Suppressor macrophage treated with lipopolysaccharide for 1 hour (primary cell): Measurements from ENCODE around the gene MYCBP2.

Experiments
- DNase-seq, 3 donors: peaks; one replicate each; pipeline ENCODE4 v3.0.0-alpha.2; 2020 to 2022

Gene MYCBP2

DNA sequence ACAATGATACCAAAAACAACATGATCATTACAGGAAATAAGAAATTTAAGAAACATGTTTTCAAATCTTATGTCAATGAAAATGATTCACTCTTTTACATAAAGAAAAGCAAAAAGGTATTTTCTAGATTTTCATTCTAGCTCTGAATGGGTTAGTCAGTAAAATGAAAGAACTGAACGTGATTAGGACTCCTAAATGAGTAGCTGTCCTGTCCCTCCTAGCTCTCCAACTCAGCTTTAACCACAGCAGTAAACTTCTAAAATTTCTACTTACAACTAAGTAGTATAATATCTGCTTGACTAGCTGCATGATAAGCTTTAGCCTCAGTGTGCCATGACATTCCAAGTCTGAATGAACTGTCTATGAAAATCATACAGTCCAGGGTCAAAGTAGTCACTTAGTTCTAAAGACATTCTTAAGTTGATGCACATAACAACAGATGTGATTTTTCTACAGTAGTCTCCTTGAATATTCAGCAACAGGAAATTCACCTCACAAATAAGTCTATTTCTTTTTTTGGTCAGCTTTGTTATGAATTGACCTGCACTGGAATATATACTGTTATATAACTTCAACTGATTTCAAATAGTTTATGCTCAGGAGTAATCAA lies 136.4 kb downstream of the MYCBP2 start:
- no peak for DNase-seq

DNA sequence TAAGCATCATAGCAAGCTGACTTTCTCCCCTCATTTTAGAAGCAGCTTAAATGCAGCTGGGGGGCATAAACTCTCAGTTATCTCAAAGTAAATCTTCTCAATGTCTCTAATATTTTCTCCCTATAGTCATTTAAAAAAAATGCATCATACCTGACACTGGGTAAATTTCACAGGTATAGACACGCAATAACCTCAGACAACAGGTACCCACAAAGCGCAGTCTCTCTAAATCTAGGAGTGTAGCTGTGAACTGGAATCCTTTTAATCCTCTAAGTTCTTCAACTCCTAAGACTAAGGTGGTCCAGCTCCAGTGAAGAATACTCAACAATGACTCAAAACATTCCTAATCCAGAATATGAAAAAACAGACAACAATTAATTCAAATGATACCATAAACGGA lies 141.2 kb downstream of the MYCBP2 start:
- DNase-seq = no peak

DNA sequence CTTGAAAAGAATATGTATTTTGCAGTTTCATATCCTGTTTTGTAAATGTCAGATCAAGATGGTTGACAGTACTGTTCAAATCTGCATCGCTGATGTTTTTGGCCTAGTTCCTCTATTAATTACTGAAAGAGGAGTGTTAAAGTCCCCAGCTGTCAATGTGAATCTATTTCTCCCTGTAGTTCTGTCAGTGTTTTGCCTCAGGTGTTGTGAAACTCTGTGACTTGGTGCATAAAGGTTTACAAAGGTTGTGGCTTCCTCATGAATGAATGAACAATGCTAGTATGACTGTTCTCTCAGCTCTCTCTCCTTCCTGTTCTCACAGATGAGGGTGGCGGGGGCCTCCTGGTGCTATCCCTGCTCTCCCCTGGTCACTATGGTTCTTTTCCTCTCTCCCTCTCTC lies 142.4 kb downstream of the MYCBP2 start:
- peak; percentile 15 to 46 (median 43) for DNase-seq

DNA sequence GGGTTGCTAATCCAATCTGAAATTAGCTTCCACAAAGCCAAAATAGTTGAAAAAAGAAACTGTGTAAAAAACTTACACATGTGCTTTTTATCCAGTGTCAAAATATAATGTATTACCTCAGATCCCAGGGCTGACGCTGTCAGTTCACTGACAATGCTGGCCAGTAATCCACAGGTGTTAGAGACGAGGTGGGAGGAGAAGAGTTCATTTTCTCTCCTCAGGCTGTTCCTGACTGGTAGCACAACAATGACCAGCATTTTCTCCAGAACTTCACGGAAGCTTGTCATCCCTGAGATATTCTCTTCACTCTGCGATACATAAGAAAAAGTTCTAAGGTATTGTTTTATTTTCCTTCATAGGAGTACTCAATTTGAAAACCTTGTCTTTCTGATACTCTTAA lies 146.9 kb downstream of the MYCBP2 start:
- DNase-seq = no peak

DNA sequence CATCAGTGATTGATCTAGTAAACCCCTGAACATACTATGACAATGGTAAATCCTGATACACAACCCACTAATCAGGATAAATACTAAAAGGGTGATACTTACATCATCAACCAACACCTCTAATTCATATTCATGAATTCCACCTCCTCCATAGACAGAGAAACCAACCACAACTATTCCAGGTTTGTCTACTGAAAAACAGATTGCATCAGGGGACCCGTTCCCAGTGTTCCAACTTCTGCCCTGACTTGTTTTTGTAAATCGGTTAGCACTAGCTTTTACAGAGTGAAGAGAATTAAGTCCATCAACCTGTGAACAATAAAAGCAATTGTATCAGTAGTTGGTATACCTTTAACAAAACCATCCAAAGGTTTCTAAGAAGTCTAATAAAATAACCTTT lies 149.2 kb downstream of the MYCBP2 start:
- DNase-seq = no peak

DNA sequence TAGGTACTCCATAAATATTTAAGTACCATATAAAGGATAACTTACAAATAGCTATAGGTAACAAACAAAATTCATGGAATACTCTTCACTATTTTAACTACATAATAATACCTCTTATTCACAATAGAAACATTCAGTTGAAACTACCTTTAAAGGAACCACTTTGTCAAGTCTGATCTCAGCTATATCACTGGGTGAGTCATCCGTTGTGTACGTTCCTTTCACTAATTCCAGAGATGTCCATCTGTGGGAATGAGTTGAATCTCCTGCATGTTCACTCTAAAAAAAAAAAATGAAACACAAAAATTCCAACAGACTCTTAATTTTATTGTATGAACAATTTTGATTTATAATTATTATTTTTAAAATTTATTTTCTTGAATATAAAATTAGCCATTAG lies 150.5 kb downstream of the MYCBP2 start:
- DNase-seq = peak in 1 of 3 donors; percentile 1

DNA sequence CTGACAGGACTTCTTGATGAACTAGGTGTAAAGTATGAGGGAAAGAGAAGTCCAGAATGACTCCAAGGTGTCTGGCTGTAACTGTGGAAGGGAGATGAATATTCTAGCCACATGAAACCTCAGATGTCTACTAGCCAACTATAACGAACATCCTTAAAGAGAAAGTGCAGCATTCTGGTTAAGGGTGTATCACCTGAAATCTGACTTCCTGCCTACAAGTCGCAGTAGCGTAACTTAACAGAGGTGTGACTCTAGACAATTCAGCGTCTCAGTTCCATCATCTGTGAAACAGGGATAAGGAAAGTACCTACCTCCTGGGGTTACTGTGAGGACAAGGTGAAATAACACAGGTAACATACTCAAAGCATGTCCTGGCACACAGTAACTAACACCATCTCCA lies 154.2 kb downstream of the MYCBP2 start:
- DNase-seq = no peak

DNA sequence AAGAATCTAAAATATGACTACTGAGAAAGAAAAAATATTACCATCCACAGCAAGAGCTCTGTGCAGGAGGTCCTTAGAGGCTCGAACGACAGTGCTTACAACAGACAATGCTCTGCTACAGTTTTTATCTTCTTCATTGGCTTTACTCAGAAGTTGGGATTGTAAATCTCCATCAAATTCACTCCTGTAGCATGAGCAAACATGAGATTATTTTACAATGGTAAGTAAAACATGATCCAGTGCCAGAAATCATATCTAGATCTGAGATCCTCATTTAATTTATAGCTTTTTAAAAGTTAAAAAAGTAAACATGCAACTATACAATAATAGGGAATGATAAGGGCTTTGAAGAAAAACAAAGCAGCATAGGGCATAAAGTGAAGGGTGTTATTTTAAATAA lies 155.4 kb downstream of the MYCBP2 start:
- DNase-seq = no peak

DNA sequence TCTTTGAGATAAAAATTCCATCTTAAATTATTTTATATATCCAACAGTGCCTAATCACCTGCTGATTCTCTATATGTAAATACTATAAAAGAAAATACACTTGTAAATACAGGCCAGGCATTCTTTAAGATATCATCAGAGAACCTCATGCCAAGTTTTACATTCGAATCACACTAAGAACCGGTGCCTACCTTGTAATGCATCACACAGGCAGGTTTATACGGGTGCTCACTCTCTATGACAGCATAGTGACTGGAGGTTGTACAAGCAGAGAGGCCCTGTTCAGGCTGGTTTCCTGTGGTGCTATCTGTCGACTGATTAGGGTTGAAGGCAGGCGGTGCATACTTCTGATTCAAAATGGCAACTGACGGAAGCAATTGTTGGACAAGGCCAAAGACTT lies 158.7 kb downstream of the MYCBP2 start:
- DNase-seq = no peak

DNA sequence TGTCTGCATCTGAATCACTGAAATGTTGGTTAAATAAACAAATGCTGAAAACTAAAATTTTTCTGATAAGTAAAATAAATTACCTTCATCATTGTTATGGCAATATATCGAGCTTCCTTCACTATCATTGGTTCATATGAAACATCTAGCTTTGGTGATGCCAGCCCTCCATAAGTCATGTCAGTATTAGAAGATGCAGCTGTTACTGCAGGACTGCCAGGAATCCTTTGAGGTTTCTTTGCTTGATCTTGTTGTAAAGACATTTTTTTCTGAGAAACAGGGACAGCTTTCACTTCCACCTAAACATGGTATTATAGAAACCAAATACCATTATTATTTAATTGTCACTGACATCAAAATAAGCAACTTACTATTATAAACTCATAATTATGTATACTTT lies 176.2 kb downstream of the MYCBP2 start:
- no peak for DNase-seq

DNA sequence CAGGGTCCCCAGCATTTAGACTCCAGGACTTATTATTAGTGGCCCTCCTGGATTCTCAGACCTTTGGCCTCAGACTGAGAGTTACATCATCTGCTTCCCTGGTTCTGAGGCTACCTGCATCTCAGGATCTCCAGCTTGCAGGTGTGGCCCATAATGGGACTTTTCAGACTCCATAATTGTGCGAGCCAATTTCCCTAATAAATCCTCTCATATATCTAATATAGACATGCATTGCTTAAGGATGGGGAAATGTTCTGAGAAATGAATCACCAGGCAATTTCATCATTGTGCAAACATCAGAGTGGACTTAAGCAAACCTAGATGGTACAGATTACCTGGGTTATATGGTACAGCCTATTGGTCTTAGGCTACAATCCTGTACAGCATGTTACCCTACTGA lies 183.5 kb downstream of the MYCBP2 start:
- DNase-seq = peak in 1 of 3 donors; percentile 12

DNA sequence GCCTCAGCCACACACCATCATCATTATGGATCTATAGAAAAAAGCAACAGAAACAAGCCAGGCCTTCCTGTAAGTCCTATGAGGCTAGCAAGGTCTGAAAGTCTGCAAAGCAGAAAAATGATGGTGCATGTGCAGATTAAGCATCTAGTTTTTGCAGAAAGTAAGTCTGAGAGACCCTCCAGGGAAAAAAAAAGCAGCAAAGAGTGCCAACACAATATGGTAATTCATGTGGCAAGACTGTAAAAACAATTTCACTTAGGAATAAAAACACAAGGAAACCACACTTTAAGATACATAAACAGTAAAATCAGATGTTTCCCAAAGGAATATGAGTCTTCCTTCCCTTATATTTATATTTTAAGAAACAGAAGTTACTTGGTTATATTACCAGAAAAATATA lies 187.6 kb downstream of the MYCBP2 start:
- DNase-seq = no peak

DNA sequence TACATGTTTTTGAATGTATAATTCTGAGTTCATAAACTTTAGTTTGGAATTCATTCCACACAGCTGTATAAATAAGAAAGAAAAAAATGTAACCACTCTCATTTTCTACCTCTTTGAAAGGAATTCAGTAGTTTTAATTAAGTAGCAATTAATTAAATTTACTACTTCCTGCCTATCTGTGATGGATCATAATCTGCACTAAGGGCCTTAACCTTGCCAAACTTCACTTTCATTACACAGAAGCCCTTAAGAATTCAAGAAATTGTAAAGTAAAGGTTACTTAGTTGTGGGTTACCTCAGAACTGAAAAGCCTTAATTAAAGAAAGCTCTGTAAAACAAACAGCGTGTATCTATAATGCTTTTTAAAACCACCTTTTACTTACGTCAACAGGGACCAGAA lies 188.1 kb downstream of the MYCBP2 start:
- no peak for DNase-seq

DNA sequence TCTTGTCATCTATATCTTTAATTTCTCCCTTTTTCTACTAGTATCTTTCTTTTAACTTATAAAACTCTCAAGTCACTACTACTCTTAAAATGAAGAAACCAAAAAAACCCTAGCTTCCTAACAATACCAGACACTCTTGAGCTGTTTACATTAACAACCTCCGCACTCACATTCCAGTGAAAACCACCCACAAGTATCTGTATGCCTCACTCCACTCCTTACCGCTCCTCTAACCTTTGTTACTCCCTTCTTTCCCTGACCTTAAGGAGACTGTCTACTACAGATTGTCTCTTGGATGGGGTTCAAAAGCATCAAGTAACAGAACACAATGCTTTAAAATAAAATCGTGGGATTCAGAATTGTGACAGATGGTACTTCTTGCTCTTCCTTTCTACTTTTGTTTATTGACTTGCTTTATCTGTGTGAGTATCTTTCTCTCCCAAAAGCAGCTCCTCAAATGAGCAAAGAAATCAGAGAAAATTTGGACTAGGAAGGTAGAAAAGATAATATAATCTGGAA lies 189.9 kb downstream of the MYCBP2 start:
- no peak for DNase-seq

DNA sequence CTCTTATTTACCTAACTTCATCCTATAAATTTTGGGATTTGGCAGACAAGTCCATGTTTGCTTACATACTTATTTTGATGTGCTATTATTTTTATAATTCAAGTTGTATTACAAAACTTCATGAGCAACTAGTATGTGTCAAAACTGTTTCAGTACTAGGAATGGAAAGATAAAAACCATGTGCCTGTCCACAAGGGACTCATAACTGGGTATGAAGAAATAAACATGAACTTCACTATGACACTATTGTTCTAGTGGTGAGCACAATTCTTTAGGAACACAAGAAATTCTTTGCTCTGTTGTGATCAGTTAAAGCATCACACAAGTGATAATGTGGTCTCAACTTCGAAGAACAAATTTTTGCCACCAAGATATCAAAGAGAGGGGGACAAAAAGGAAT lies 202.5 kb downstream of the MYCBP2 start:
- DNase-seq = no peak

DNA sequence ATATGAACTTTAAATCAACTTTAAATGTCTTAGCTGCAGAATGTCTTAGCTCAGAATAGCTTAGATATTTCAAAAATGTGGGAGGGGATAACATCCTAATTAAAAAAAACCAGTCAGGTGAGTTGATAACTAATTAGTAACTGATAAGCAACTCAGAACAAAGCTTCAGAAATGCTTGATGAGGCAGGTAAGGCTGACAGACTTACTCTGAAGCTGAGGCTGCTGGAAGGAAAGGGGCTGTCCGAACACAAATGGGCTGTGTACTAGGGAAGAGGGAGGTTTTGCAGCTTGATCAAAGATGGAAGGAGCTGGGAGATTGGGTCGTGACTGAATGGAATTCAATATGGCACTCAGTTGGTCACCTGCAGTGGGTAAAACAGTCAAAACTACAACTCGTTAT lies 208.8 kb downstream of the MYCBP2 start:
- no peak for DNase-seq

DNA sequence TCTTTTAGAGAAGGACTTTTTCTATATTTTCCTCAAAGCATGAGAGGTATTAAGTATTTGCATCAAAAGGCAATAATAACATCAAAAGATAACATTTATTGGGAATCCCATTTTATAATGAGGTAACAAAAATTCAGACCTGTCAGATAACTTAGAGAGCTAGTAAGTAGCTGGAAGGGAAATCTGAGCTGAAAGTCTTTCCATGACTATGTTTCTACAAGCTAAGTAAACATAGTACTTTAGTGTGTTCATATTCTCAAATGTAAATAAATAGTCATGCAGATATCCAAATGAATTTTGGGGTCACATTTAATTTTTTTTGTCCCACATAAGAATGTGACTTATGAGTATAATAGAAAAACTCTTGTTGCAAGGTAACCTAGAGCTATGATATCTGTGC lies 212.6 kb downstream of the MYCBP2 start:
- no peak for DNase-seq

DNA sequence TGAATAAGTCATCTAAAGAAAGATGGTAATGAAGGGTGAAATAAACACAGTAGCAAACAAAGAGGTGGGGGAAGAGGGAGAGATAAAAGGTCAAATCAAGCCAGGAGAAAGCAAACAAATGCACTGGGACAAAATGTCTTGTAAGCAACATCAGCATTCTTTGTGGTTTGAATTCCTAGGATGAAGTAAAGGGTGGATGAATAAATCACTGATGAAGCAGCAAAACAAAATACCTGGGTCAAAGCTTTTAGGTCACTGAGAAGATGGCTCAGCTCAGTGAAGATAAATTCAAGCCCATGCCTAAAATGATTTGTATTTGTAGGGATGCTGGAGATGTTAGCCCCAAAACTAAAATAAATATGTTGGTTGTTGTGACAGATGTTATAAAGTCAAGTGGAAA lies 213.4 kb downstream of the MYCBP2 start:
- DNase-seq = no peak

DNA sequence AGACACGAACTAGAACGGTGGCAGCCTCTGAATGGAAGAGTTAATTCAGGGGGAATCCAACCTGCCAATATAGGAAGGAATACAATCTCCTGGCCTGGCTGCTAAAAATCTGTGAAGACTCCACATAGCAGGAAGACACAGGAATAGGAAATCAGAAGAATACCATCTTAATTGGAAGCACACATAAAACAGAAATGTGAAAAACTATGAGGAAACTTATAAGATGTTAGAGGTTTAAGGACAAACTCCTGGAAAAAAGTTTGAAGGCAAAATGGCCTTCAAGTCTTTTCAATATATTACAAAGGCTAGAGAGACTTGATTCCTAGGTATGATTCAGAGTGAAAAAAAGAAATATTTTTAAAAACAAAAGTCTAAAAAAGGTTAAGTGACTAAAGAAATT lies 221.8 kb downstream of the MYCBP2 start:
- DNase-seq = no peak

DNA sequence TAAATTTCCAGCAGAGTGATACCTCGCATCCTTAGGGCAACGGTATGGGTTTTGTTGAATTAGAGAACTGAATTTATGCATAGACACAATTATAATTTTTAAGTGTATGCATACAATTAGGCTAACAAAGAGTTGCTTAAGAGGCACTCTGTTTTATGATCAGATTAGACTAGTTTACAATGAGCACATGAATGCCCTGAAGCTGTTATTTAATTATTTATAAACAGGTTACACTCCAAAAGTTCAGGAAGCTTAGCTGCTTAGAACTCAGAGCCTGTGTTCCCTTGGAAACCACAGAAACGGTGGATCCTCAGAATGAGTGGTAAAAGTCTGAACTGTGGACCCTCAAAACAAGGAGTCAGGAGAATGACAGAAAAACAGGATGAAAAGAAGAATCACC lies 227.5 kb downstream of the MYCBP2 start:
- DNase-seq = no peak

DNA sequence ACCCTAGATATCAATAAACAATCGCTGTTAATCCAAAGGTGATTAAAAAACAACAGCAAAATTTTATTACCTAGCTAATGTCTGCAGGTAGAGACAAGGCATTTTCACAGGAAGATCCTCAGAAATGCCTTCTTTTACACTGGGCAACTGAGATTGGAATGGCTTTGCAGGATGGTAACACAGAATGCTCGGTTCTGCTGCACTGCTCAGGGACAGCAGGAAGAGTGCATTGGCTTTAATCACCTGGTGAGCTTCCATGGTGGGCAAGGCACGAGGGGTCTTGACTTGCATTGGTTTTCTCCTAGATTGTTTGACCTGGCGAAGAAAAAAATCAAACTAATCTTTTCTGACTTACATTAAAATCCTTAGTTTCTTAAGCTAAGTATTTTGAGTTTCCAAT lies 231.6 kb downstream of the MYCBP2 start:
- no peak for DNase-seq

DNA sequence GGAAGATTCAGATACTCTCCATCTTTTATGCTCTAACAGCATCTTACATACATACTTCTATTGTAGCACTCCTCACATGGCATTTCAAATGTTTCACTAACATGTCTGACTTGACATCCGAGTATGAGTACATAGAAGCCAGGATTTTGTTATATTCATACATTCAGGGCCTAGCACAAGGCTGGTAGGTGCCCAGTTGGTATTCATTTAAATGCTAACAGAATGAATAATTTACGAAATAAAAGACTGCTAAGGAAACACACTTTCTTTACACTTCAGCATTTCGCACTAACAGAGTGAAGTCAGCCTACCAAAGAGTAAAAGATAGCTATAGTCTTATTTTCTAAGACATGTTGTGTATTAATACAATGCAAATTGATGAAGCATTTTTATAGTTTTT lies 232.1 kb downstream of the MYCBP2 start:
- no peak for DNase-seq

DNA sequence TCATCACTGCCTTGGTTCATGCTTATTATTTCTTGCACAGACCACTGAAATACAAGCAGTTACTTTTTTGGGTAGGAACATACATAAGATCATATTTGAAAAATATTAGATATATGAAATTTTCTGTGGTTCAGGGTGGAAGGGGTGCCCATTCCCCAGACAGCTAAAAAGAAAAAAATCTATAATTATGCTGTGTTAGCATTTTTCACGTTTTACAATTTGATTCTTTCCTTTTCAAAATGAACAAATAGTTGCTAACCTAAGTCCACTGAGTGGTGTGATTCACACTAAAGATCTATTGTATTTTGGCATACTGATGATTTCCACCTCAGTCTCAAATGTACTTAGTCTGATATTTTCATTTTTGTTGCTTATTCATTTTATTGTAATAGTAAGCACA lies 233.2 kb downstream of the MYCBP2 start:
- DNase-seq = no peak

DNA sequence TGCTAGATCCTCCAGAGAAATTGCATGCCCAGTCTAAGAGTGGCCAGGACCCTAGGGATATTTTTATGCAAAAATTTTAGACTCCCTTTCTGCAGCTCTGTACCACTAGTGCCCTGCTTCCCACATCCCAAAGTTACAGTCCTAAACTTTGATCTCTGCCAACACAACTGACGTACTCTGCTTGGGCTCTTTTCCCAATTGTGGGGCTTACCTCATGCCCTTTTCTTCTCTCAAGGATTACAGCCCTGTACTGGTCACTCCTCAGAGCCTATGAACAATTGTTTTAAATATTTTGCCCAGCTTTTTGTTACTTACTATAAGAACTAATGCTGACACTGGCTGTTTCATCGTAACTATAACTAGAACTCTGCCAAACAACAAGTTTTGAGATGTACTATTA lies 242.1 kb downstream of the MYCBP2 start:
- DNase-seq = no peak

DNA sequence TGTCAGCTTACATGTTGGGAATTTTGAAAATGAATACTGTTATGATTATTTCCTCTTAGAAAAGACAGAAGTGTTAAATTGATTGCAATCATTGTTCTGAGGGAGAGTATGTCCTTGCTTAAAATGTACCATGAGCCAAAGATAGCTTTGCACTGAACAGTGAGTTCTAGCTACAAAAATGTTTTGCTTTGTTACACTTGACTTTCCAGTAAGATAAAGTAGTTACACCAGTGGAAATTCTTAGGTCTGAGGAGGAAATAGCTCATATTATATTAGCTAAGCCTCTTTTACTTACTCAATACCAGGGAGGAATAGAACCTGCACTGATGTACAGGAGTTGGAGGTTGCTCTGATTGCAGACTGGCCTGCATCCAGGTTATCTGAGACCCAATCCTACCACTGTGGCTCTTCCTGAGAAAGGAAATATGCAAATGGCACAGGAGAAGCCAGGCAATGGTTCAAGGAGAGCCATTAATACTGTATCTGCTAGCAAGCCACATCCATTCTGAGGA lies 246.9 kb downstream of the MYCBP2 start:
- DNase-seq = no peak
